GM19035 (cell line): ENCODE results near the gene STARD7.
"Not testable (repeated sequence)": the region's sequence is repeated elsewhere in the genome, so short reads cannot be mapped to it uniquely, and the experiment has no call there.

Experiments used
- ATAC-seq: cut with Tn5 transposase; IDR thresholded peaks from one replicate; pipeline ENCODE4 v1.9.1; 2021; ENCODE audit not compliant: unreplicated experiment

Gene STARD7

DNA sequence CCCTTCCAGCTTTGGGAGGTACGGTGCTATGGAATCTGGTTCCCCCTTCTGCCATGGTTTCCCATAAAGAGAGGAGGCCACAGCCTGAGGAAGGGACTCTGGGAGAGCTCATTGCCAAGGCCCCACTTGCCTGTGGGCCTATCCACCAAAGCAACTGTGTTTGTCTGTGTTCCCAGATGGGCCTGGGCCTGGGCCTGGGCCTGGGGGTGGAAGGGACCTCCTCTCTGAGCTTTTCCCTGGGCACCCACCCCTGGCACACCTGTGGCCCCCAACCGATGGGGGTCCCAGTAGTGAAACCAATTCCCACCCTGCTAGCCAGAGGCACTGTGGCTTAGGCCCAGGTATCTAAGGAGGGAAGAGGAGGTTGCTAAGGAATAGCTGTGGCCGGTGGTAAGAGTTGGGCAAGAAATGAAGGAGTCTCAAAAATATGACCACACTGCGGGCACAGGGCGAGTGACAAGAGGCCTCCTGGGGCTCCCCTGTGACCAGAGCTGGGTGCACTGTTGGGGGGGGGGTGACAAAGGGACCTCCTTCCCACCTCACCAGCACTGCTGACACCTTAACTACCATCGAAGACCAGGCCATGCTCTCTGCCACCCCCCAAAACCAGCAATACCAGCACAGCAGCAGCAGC, 58.5 kb downstream of the STARD7 start:
- ATAC-seq: no peak

DNA sequence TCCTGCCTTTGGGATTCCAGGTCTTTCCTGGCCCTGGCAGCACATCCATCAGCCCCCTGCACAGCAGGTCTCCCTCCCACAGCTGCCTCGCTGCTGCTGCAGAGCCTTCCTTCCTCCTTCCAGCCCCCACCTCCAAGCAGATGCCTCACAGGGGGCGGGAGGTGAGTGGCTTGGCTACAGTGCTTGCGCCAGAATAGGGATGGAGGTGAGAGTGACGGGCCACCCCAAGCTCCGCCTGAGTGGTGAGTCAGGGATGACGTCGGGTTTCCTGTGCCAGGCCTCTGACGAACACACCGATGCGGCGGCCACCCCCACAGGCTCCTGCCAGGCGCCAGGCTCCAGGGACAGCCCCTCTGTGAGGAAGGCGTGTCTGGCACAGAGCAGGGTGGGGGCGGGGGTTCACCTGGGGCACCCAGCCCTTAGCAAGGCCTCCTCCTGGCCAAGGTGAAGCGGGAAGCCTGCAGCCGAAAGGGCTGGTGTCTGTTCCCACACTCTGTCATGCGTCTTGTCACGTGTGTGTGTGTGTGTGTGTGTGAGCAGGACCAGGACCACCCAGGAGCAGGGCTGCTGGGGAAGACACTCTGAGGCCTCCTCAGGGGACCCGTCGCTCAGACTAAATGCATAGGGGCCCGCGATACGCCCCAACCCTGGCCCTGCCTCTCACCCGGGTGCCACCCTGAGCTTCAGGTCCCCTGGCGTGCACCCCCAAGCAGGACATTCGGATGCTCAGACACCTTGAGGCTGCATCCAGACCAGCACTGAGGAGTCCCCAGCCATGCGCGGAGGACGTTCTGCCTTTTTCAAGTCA, 60.0 kb downstream of the STARD7 start:
- peak; percentile 37 for ATAC-seq

DNA sequence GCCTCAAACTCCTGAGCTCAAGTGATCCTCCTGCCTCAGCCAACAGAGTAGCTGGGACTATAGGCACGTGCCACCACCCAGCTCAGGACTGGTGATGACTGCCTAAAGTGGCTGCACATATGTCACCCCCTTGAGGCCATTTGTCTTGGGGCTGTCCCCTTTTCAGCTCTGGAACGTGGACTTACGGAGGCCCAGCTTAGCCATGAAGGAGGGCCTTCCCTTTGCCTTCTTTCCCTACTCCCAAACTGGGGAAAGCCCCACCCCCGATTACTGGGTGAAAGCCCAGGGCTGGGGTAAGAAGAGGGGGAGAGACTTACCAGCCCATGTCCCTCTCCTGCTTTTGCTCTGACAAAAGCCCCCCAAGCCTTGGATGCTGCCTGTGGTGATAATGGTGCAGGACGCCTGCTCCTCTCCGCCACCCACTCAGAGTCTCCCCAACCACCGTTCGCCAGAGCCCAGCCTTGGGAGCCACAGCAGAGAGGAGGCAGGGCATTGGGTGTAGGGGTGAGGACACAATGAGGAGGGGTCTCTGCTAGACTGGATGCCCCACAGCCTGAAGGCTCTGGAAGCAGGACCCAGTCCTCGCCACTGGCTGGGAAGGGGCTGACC, 60.9 kb downstream of the STARD7 start:
- ATAC-seq: no peak

DNA sequence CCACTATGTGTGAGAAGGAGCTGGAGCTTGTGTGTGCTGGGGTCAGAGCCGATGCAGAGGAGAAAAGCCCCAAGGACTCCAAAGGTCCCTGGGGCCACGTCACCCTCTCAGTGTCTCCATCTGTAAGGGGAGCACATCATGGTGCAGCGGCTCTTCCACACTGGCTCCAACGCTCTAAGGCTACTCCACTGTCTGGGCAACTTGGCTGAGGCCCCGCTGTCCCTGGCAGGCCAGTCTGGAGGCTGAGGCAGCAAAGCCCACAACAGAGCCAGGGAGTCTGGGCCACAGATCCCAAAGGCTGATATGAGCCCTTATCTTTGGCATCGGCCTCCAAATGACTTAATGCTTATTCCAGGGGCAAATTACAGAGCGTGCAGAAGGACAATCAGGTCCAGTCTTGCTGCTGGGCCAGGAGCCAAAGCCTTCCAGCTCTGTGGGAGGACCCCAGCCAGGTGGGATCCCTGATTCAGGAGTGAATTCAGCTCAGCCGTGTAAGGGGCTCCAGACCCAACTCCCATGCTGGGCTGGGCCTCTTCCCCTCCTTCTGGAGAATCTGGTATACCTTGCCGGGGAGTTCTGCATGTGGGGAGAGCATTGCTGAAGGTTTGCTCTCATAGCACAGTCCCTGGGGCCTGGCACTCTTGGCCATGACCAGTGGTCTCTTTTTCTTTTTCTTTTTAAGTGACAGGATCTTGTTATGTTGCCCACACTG, 61.6 kb downstream of the STARD7 start:
- no peak for ATAC-seq

- ATAC-seq: peak; percentile 32
Measured at GRCh38 chr2:96146153-96146880, 62.3 kb downstream of the STARD7 start.

GRCh38 chr2:96145848-96146152, 62.8 kb downstream of the STARD7 start:
- ATAC-seq: no peak

- peak; percentile 49 for ATAC-seq
Measured at GRCh38 chr2:96145036-96145847, 63.4 kb downstream of the STARD7 start, which contains the start of gene DUSP2. Gene DUSP2, minus strand, starts transcription at chr2:96145440. Its CDS starts 86 bp downstream, at chr2:96145354.

DNA sequence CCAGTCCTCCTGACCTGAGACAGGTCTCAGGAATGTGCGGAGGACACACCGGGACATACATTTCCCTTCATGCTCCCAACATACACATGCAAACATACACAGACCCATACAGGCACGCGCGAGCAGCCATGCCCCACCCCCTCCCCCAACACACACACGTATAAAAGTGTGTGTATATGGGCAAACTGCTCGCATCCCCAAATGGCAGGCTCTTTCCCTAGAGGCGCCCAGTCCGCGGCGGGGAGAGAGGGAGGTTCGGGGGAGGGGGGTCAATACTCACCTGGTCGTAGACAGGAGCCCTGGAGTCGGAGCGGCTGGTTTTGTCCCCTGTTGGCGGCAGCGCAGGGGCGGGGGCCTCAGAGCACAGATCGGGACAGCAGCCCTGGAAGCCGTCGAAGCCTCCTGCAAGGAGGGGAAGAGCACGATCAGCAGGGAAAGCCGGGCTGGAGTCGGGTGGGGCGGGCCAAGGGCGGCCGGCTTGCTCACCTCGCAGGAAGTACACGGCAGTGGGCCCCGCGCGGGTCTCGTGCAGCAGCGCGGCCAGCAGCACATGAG, 64.1 kb downstream of the STARD7 start:
- peak; percentile 4 for ATAC-seq

DNA sequence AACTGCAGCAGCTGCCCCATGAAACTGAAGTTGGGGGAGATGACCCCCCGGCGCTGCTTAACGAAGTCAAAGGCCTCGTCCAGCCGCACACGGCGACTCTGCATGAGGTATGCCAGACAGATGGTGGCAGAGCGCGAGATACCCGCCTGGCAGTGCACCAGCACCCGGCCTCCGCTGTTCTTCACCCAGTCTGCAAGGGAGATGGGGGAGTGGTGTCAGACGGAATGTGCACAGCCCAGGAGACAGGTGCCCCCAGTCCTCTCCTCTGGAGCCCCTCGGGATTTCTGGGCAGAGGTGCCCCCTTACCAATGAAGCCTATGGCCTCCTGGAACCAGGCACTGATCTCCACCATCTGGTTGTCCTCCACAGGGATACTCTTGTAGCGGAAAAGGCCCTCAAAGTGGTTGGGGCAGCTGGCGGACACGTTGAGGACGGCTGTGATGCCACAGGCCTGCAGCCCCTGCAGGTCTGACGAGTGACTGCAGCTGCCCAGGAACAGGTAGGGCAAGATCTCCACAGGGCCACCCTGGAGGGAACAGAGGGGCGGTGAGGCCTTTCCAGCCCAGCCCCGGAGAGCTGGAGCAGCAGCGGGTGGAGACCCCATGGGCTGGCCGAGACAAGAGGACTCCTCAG, 64.7 kb downstream of the STARD7 start:
- no peak for ATAC-seq

DNA sequence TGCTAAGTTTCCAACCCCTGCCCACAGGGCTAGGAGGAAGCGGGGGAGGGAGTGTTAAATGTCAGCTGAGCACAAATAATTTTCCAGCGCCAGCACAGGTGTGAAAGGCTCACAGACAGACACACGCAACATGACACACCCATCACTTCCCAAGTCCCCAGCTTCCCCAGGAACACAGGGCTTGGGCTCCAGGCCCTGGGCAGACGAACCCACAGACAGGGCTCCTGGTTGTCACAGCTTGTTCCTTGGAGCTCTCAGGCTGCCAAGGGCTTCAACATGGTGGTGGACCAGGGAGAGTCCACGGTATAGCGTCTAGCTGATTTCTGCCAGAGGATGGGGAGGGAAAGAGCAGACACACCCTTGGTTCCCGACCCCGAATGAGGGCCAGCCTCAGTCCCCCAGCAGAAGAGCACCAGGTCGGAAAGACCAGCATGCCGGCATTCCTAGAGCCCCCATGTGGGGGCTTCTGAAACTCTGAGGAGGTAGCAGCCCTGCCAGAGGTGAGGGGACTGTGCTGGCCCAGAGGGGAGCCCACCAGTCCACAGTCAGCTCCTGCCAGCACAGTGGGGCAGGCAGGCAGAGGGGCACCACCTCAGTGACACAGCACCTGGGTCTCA, 65.3 kb downstream of the STARD7 start:
- ATAC-seq: no peak

DNA sequence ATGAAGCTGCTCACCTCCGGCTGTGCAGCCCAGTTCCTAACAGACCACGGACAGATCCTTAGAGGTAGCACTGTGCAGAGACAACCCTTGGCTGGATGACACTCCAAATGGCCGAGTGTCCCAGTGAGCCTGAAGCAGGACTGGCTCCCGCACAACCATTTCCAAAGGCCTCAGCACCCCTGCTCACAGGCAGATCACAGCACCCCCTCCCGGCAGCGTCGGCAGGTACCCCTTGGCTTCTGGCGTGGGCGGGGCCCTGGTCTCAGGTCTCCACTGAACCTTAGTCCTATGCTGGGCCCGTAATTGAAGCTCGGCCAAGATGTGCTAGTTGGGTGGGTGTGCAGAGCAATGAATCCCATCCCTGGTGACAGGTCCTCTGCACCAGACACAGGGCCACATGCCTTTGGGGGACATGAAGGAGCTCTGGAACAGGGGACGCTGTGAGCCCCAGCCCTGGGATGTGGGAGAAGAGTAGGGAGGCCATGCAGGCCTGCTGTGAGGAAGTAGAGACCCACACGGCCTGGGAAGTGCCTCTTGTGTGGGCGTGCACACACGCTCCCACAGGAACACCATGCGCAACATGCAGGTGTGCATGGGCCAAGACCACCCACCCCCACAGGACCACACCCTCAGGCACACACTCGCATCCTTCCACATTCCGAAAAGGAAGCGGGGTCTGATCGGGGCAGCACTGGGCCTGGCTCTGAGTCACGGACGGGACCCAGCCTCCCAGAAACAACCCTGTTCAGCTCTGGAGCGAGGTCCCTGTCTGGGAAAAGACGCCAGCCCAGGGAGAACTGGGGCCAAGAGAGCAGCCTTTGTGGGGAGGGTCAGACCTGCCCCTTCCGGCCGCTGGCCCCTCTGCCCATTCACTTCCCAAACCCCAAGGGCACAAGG, 66.2 kb downstream of the STARD7 start:
- no peak for ATAC-seq

GRCh38 chr2:96141624-96141967, 67.0 kb downstream of the STARD7 start:
- not testable (repeated sequence) for ATAC-seq

- no peak for ATAC-seq
Measured at GRCh38 chr2:96140941-96141623, 67.5 kb downstream of the STARD7 start.

DNA sequence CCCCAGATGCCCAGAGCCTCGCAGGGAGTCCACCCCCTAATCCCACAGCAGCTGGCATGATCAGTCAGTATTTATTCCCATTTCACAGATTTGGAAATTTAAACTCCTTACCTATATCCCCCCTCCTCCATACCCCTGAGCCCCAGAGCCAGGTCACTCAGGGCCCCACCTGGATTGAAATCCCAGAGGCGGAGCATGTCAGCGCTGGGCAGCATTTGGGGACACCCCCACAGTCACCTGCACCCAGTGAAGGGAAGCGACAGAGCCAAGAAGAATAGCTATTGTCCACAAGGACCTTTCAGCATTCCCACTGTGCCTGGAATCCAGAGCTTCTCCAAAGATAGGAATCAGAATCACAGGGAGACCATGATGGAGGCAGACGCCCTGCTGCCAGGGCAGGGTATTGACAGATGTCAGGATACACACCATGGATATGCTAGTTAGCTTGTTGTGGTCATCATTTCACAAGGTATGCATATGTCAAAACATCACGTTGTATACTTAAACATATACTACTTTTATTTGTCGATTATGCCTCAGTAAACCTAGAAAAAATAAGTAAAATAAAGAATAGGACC, 69.4 kb downstream of the STARD7 start:
- no peak for ATAC-seq

DNA sequence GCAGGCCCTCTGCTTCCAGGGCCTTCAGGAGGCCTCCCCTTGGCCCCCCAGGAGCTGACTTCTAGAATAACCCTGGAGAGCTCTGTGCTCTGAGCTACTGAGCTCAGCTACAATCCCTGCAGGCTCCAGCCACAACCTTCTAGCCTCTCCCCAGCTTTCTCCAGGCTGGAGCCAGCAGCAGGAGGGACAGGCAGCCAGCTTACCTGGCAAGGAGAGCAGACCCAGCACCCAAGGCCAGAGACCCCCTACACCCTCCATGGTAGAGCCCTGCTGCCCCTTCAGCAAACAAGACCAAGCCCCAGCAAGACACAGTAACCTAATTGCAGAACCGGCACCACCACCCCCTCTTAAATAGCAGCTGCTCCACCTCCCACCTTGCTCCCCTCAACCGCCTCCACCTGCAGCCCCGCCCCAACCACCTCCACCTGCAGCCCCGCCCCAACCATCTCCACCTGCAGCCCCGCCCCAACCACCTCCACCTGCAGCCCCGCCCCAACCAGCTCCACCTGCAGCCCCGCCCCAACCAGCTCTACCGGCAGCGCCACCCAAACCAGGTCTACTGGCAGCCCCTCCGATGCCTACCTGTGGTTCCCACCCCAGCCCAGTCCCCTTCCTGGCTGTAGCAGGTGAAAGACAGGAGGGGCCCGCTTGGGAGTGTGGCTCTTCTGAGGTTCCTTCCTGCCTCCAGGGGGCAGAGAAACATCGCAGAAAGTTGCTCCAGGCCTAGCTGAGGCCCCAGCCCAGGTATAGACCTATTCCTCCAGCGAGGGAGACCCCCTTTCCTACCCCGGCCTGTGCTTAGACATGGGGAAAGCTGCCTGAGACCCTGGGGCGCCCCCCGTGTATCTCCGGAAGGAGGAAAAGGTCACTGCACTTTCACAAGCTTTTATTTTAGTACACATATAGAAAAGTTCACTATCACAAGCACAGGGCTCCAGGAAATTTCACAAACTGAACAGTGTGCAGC, 70.2 kb downstream of the STARD7 start, which contains the start of gene ASTL:
Gene ASTL, minus strand, starts transcription at position 324 of the 967 bp plus-strand sequence. Its CDS starts 66 bp downstream, at position 258.
- no peak for ATAC-seq
